WI38 (cell line): ENCODE measurements around the gene LZTR1.
A peak's percentile ranks its signal among the peaks of the same experiment; 100 is the strongest.
"Not testable (repeated sequence)": the region's sequence is repeated elsewhere in the genome, so short reads cannot be mapped to it uniquely, and the experiment has no call there.

ENCODE experiments used
- H3K4me3 ChIP-seq: 2 replicates; pipeline ENCODE4 v1.5.1; 2011; ENCODE audit warnings: low read depth, mild to moderate bottlenecking, control low read depth, low read length
- TF ChIP-seq, protein P1 (sequence below): IDR thresholded peaks from 2 replicates; pipeline ENCODE4 v1.5.1; 2012; ENCODE audit warnings: low read depth, mild to moderate bottlenecking, control low read depth, low read length

The LZTR1 gene

GRCh38 chr22:21038405-21038804, 56.3 kb downstream of the LZTR1 start:
- H3K4me3 ChIP-seq: no peak overlapping the region
- TF ChIP-seq, protein P1, sequence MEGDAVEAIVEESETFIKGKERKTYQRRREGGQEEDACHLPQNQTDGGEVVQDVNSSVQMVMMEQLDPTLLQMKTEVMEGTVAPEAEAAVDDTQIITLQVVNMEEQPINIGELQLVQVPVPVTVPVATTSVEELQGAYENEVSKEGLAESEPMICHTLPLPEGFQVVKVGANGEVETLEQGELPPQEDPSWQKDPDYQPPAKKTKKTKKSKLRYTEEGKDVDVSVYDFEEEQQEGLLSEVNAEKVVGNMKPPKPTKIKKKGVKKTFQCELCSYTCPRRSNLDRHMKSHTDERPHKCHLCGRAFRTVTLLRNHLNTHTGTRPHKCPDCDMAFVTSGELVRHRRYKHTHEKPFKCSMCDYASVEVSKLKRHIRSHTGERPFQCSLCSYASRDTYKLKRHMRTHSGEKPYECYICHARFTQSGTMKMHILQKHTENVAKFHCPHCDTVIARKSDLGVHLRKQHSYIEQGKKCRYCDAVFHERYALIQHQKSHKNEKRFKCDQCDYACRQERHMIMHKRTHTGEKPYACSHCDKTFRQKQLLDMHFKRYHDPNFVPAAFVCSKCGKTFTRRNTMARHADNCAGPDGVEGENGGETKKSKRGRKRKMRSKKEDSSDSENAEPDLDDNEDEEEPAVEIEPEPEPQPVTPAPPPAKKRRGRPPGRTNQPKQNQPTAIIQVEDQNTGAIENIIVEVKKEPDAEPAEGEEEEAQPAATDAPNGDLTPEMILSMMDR: no peak

DNA sequence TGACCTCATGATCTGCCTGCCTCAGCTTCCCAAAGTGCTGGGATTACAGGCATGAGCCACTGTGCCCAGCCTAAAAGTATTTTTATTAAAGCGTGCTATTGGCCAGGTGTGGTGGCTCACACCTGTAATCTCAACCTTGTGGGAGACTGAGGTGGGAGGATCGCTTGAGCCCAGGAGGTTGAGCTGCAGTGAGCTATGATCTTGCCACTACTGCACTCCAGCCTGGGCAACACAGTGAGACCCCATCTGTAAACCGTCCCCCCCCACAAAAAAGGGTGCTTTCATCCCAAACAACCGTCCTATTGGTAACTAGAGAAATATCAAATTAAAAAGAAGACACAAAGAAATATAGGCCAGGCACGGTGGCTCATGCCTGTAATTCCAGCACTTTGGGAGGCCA, 57.1 kb downstream of the LZTR1 start:
- H3K4me3 ChIP-seq: not testable (repeated sequence)

GRCh38 chr22:21041937-21042336, 59.8 kb downstream of the LZTR1 start:
- H3K4me3 ChIP-seq: no peak overlapping the region
- TF ChIP-seq, protein P1: no peak

GRCh38 chr22:21042978-21043859, 61.1 kb downstream of the LZTR1 start:
- H3K4me3 ChIP-seq: no peak overlapping the region
- TF ChIP-seq, protein P1: no peak

GRCh38 chr22:21043860-21044535, 61.9 kb downstream of the LZTR1 start:
- TF ChIP-seq, protein P1: no peak
- no peak overlapping the region for H3K4me3 ChIP-seq

DNA sequence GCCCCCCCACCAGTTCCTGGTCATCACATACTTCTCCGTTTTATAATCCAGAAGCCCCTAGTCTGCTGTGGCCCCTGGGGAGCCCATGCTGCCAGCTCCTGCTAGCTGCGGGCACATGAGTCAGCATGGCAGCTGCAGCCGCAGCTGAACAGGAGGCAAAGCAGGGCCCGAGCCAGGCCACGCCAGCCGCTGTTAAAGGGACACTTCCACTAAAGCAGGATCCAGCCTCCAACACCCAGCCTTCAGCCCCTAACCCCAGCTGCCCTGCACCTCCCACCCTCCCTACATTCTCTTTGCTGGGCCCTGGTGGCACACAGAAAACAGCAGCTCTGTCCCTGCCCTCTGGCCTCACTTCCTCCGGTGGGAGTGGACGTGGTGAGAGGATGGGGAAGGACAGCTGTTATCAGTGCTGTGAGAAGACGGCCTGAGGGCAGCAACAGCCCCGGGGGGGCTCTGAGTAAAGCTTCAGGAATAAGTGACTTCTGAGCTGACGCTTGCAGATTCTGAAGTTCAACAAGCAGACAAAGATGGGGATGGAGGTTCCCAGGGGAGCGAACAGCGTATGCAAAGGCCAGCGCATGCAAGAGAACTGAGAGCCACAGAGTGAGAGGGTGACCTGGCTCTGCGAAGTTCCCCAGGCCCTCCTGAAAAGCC, 63.0 kb downstream of the LZTR1 start:
- TF ChIP-seq, protein P1: no peak
- peak overlapping the region; percentile 50 for H3K4me3 ChIP-seq

GRCh38 chr22:21045585-21046294, 63.6 kb downstream of the LZTR1 start, which contains the start of gene LRRC74B:
TSS of gene LRRC74B (plus strand) at chr22:21045946. CDS start at chr22:21045987, 41 bp downstream.
- H3K4me3 ChIP-seq: peak within 1 kb of the TSS; percentile 50
- TF ChIP-seq, protein P1: no peak
